Fibroblast of the aortic adventitia (primary cell): Measurements from ENCODE around the gene ELL2. TPM values are rescaled to one million over a fixed set of nuclear protein-coding genes. Genes with fewer than 3 reads are reported as not detected.

Experiments used
- DNase-seq: peaks from one replicate; pipeline ENCODE4 v3.0.0-alpha.2; 2010; ENCODE audit warnings: low read depth
- H3K4me3 ChIP-seq: 2 replicates; pipeline ENCODE4 v1.5.1; 2011; ENCODE audit warnings: low read depth, mild to moderate bottlenecking, control low read depth, low read length, moderate library complexity
- total RNA-seq: library from RNA; depleted of rRNA; stranded (reverse); fragments of >200 nt; gene quantifications from 2 replicates; pipeline ENCODE4 v1.2.3, GENCODE V29; 2012; ENCODE audit warnings: low replicate concordance
- TF ChIP-seq, protein P1 (sequence below): IDR thresholded peaks from 2 replicates; pipeline ENCODE4 v1.5.1; 2011; ENCODE audit warnings: mild to moderate bottlenecking, low read length, control low read depth, inconsistent platforms; ENCODE audit not compliant: insufficient read depth

Gene ELL2
- total RNA-seq, 1 donor: 51.1 TPM

DNA sequence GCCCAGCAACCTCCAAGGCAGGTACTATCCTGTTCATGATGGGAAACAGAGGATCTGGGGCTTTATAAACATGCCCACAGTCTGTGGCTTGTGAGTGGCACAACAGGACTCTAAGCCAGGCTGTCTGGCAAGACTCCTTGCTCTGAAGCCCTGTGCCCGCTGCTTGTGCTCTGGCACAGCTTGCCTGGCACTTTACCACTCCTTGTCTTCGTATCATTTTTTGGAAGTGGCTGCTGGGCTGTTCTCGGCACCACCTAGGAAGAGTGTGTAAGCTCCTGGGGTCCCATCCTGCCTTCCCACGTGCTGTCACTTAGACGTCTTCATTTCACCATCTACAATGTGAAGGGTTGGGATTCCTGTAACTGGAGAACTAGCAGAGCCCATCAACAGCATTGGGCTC is 79.8 kb downstream of the ELL2 start:
- DNase-seq: no peak
- TF ChIP-seq, protein P1, sequence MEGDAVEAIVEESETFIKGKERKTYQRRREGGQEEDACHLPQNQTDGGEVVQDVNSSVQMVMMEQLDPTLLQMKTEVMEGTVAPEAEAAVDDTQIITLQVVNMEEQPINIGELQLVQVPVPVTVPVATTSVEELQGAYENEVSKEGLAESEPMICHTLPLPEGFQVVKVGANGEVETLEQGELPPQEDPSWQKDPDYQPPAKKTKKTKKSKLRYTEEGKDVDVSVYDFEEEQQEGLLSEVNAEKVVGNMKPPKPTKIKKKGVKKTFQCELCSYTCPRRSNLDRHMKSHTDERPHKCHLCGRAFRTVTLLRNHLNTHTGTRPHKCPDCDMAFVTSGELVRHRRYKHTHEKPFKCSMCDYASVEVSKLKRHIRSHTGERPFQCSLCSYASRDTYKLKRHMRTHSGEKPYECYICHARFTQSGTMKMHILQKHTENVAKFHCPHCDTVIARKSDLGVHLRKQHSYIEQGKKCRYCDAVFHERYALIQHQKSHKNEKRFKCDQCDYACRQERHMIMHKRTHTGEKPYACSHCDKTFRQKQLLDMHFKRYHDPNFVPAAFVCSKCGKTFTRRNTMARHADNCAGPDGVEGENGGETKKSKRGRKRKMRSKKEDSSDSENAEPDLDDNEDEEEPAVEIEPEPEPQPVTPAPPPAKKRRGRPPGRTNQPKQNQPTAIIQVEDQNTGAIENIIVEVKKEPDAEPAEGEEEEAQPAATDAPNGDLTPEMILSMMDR: no peak
- no peak overlapping the region for H3K4me3 ChIP-seq

DNA sequence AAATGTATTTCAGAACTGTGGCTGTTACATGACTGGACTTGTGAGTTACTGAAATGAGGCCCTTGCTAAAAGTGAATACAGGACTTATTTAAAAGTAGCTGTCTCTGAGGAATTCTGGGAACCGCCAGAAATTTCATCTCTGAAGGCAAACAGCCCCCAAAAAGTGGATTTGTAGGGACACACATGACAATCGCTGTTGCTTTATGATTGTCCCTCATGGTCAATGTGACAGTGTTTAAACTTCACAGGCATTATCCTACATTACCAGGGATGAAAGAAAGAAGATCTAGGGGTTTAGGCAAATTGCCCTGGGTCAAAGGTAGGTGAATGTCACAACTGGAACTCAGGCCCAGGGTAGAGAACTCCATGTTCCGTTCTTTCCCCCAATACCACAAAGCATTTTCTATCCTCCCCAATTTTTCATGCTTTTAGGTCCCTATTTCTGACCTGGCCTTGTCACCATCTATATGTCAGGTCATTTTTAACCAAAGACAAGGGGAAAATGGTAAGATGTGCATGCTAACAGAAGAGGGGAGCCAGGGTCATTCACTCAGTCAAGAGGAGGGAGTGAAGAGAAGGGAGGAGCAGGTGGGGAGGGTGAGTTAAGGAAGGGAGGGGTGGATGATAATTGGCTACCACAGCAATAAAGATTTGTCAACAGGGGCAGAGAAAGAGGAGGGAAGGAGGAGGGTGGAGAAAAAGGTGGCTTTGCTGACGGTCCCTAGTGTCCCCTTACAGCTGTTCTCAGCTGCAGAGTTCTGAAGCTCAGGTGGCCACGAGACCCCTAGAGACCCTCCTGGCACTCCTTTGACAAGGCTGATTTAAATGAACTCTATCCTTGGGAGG is 81.3 kb downstream of the ELL2 start:
- no peak for DNase-seq
- TF ChIP-seq, protein P1: no peak
- no peak overlapping the region for H3K4me3 ChIP-seq

DNA sequence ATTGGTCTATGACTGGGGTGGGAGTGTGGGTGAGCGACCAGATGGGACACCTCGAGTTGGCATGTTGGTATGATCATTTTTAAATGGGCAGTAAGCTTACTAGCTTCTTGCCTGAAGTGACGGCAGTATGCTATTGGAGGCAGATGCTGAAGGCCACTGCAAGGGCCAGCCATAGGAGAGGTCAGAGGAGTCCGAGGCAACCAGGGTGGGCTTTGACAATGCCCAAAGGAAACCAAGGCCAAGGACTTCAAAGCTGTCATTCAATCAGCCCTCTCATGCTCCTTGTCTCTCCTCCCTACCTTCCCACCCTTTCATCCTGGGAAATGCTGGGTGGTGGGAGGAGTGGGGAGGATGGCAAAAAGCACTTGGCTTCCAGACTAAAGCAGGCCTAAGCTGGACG is 82.0 kb downstream of the ELL2 start:
- DNase-seq: no peak
- no peak overlapping the region for H3K4me3 ChIP-seq
- TF ChIP-seq, protein P1: no peak

DNA sequence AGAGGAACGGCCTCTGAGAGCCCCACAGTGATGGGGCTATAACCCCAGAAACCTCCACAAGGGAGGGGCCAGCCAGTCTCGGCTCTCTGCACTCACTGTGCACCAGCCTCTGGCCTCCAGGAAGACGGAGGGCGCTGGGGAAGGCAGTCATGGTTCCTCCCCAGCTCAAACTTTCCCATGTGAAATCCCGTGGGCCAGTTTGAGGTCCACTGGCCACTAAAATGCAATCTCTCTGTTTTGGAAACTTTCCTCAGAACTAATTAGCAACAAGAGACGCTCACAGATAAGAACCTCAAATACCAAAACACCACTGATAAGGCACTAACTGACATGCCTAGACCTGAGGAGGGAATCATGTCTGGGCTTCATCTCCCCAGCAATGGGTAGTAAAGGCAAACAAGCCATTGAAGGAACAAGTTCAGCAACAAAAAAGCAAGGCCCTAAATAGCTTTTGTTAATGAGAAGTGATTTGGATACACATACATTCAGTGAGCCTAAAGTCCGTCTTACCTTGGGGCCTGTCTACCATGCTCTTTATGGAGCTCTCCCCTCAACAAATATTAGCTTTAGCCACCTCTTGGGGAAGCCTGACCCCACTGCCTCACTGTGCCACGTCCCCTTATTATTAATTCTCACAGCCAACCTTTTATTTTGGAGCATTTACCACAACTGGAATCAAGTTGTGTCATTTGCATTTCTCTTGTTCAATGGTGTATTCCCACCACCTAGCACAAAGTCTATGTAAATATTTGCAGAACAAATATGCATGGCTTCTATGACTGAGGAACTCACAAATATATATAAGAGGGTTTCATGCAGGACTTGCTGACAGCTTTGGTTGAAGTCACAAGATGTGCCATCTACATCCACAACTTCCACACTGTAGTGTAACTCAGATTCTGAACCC is 83.0 kb downstream of the ELL2 start:
- DNase-seq: no peak
- H3K4me3 ChIP-seq: no peak overlapping the region
- TF ChIP-seq, protein P1: no peak

DNA sequence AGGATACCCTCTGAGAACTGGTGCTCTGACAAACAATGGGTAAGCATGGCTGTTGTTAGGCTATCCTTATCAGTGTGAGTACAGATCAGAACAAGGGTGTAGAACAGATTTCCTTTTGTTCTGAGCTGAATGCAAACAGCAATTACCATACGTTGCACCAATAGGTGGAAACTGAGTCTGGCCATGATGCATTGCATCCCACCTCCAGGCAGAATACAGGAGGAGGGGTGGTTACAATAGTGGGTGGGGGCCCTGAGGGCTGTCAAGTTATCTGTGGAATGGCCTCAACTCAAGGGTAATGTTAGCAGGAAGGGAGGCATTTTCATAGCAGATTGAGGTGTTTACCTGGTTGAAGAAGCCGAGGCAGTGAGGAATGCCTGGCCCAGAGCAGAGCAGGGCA is 84.9 kb downstream of the ELL2 start:
- TF ChIP-seq, protein P1: no peak
- no peak overlapping the region for H3K4me3 ChIP-seq
- DNase-seq: no peak

DNA sequence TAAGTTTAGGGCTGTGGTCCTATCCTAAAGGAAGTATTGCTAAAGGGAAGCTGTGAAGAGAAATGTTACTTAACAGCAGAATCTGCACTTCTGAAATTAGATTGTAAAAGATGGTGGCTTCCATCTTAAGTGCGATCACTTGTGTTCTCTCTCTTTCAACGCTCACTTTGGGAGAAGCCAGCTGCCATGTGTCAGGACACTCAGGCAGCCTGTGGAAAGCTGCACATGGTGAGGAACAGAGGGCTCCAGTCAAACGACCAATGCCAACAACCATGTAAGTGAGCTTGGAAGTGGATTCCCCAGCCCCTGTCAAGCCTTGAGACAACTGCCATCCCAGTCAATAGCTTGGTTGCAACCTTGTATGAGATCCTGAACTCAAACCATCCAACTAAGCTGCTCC is 87.4 kb downstream of the ELL2 start:
- no peak overlapping the region for H3K4me3 ChIP-seq
- TF ChIP-seq, protein P1: no peak
- DNase-seq: no peak
